Heart left ventricle (tissue), 16 donors: ENCODE results near the gene SPTBN1. TPM values are rescaled to one million over a fixed set of nuclear protein-coding genes. Genes with fewer than 3 reads are reported as not detected.

ENCODE experiments used
- ATAC-seq, 4 donors: fragments of 200-7000 bp; cut with Tn5 transposase; one replicate each; pipeline ENCODE4 v1.9.1; 2020 to 2022; ENCODE audit warnings: moderate library complexity in 4 of 4, mild to moderate bottlenecking in 3 of 4, moderate number of reproducible peaks in 1 of 4
- DNase-seq, 5 donors: peaks; one replicate each; pipeline ENCODE4 v3.0.0-alpha.2; 2020
- H3K27ac ChIP-seq, 12 donors: fragments of 200-600 bp; sonication (generic) in 4 of 12; one replicate each; pipeline versions ENCODE4 v1.5.0 to v1.8.0; 2016 to 2022; ENCODE audit warnings: mild to moderate bottlenecking in 2 of 12
- H3K27me3 ChIP-seq, 9 donors: fragments of 200-600 bp; sonication (generic) in 2 of 9; one replicate each; pipeline versions ENCODE4 v1.5.1 to v1.8.0; 2016 to 2022; ENCODE audit warnings: mild to moderate bottlenecking in 3 of 9
- H3K36me3 ChIP-seq, 9 donors: fragments of 200-600 bp; sonication (generic) in 2 of 9; one replicate each; pipeline versions ENCODE4 v1.5.0 to v1.8.0; 2018 to 2022; ENCODE audit warnings: mild to moderate bottlenecking in 2 of 9
- H3K4me1 ChIP-seq, 12 donors: fragments of 200-600 bp; sonication (generic) in 4 of 12; one replicate each; pipeline versions ENCODE4 v1.5.0 to v1.8.0; 2016 to 2022; ENCODE audit warnings: mild to moderate bottlenecking in 3 of 12
- H3K4me3 ChIP-seq, 12 donors: fragments of 200-600 bp; sonication (generic) in 4 of 12; one replicate each; pipeline versions ENCODE4 v1.5.0 to v1.8.0; 2017 to 2022; ENCODE audit warnings: mild to moderate bottlenecking in 9 of 12, moderate library complexity in 4 of 12
- H3K9me3 ChIP-seq, 12 donors: fragments of 200-600 bp; sonication (generic) in 4 of 12; one replicate each; pipeline versions ENCODE4 v1.5.0 to v1.8.0; 2016 to 2022; ENCODE audit warnings: mild to moderate bottlenecking in 1 of 12
- POLR2A ChIP-seq, 2 donors: fragments of 450-650 bp; IDR thresholded peaks; one replicate each; pipeline ENCODE4 v1.6.1; 2017; ENCODE audit warnings: antibody characterized with exemption in 2 of 2, mild to moderate bottlenecking in 2 of 2, moderate library complexity in 2 of 2
- WGBS, 4 donors: extraction: QIAGEN DNeasy Blood & Tissue Kit in 2 of 4; methylation state at CpG; one replicate each; pipeline versions ENCODE4 v1.1.5 to v1.1.7; 2013 to 2018; 5-methylcytosine and 5-hydroxymethylcytosine counted together
- intact Hi-C, 10 donors: fragments of 100-400 bp; cut with DNase I; formaldehyde crosslinking; loops; one replicate each; pipeline versions ENCODE4 v1.11.1 to v1.14.2; 2022
- polyA plus RNA-seq, 2 donors: library from polyadenylated mRNA; stranded (reverse); fragments of 200-250 nt; gene quantifications; one replicate each; pipeline ENCODE4 v1.2.3, GENCODE V29; 2013
- total RNA-seq, 9 donors: library from RNA; depleted of rRNA in 2 of 9; stranded (reverse); fragments of >200 nt in 2 of 9; fragmentation: NEBNext Ultra II Directional in 3 of 9; extraction: Animal tissue kit (Norgen Biotek cat#: 25700) in 3 of 9; gene quantifications; one replicate each; pipeline versions ENCODE4 v1.1.0 to v1.2.4, GENCODE V29; 2016 to 2023
- TF ChIP-seq, protein P1 (sequence below), 12 donors: fragments of 200-600 bp; sonication (generic) in 4 of 12; IDR thresholded peaks; one replicate each; pipeline versions ENCODE4 v1.5.0 to v1.8.0; 2018 to 2022; ENCODE audit warnings: antibody characterized with exemption in 12 of 12, mild to moderate bottlenecking in 5 of 12
- donor health status: ischemic (EF 13 %, LVEDD 7.1; RV severe dilation, severe dysfunction).
- donor health status: healthy with polysubstance abuse.
- donor health status: DM: no; HTN: yes; CAD: no.
- donor health status: DM: no; HTN: no; CAD: no.
- donor health status: ischemic (EF 25% LVEDD 6.9; RV normal size, moderate dysfunction).
- donor health status: ischemic (EF 25% LVEDD 5.7; RV mildly dilated, moderate dysfunction).
- donor health status: healthy.
- donor health status: DM: yes; HTN: yes; CAD: no.
- donor health status: ischemic (EF 35%, LVEDD 5.7; RV mildly dilated, moderate dysfunction).
- donor health status: nonischemic (EF 11% LVEDD 7.7; RV severe dilation, severe dysfunction).
- donor health status: DM: yes; HTN: yes; CAD: no.
- donor health status: PGD.
- donor health status: ischemic (EF 29% LVEDD 5.4; RV normal size, mild dysfunction).
- donor health status: nonischemic (EF 23%, LVEDD 6.1; RV moderate dilation, normal function).

SPTBN1 gene
- total and polyA plus RNA-seq, 11 donors: 124 to 659 (median 422) TPM

DNA sequence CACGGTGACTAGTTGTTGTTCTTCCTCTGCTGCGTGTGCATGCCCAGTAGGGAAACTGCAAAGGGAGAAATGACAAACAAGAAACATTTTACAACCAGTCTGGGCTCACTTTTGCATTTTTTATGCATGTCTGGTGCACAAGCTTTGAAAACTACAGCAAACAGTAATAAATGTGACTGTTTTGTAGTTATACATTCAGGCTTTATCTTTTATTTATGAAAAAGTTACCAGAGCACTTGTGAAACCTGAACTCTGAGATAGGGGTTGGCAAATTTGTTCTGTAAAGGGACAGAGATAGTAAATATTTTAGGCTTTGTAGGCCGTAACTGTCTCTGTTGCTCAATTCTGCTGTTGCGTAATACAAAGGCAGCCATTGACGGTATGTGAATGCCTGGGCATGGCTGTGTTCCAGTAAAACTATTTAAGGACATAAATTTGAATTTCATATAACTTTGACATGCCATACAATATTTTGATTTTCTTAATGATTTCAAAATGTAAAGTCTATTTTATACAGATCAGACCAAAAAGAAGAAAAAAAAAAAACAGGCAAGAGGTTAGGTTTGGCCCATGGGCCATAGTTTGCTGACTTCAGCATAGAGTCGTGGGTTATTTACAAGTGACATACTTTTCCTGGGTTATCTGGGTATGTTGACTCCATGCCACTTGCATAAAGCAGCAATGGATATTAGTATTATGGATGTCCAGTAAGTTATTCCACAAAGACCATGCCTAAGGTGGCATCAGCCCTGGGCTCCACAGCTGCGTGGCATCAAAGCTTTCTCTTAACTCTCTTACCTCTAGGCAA is 213.8 kb downstream of the SPTBN1 start:
- H3K4me3 ChIP-seq: no peak overlapping the region
- WGBS, 4 donors: 55 to 66% (median 64%) methylated on average over 7 of the region's 7 CpGs
- no peaks in the 10 kb centered on the region for H3K27me3 ChIP-seq
- no peaks in the 10 kb centered on the region for H3K9me3 ChIP-seq
- ATAC-seq (no peak), DNase-seq (no peak)
- peaks cover 0 to 73% (median 66%) of the 10 kb centered on the region in 9 donors for H3K36me3 ChIP-seq
- TF ChIP-seq POLR2A (IDR thresholded peaks at IDR 0.05): no peak
- TF ChIP-seq, protein P1, sequence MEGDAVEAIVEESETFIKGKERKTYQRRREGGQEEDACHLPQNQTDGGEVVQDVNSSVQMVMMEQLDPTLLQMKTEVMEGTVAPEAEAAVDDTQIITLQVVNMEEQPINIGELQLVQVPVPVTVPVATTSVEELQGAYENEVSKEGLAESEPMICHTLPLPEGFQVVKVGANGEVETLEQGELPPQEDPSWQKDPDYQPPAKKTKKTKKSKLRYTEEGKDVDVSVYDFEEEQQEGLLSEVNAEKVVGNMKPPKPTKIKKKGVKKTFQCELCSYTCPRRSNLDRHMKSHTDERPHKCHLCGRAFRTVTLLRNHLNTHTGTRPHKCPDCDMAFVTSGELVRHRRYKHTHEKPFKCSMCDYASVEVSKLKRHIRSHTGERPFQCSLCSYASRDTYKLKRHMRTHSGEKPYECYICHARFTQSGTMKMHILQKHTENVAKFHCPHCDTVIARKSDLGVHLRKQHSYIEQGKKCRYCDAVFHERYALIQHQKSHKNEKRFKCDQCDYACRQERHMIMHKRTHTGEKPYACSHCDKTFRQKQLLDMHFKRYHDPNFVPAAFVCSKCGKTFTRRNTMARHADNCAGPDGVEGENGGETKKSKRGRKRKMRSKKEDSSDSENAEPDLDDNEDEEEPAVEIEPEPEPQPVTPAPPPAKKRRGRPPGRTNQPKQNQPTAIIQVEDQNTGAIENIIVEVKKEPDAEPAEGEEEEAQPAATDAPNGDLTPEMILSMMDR (IDR thresholded peaks at IDR 0.05): no peak
- intact Hi-C loops: loop anchor here in 2 of 10 donors (5.0 to 10.0 kb wide), 2 partner anchors 32 to 145 kb away; no protein-coding TSS in a partner anchor
- peak overlapping the region; percentile 9 to 96 (median 64) for H3K27ac ChIP-seq
- peaks cover 31 to 89% (median 61%) of the 10 kb centered on the region in 12 donors for H3K4me1 ChIP-seq

DNA sequence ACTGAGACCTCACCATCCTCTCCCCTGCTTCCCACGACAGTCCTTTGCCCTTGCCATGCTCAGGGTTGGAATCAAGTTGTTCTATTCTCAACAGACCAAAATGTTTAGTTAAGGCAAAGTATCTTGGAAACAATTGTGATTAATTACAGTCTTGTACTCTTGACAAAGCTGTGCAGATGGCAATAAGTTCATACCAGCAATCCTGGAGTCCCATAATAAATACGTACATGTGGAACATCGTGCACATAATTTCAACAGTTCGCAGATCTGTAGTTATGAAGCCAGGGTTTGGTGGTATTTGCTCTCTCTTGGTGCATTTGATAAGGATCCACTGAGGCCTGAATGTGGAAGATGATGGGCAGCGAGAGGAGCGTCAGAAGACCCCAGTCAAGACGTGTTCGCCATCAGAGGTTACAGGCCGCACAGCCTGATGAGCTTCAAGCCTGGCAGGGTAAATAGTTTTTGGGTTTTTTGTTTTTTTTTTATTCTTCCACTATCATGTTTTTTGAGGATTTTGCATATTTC is 214.4 kb downstream of the SPTBN1 start:
- H3K36me3 ChIP-seq: peaks cover 0 to 66% (median 60%) of the 10 kb centered on the region in 9 donors
- intact Hi-C loops: no loop called here
- 92 to 97% (median 97%) methylated on average over 9 of the region's 9 CpGs for WGBS, 4 donors

DNA sequence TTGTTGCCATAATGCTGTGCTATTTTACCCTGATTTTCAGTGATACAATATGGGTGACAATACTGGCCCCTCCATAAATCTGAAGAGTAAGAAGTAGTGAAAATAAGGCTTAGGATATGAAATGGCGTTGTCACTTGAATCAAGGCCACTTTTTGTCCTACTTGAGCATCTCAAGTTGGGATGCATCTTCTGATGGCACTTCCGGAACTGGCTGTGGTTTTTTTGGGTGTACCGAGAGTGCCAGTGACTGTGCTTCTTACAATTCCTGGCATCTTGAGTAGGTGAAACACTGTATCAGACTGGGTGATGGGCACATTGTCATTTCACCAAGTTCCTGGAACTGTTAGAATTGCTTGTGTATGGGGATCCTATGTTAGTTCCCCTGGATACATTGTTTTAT is 214.9 kb downstream of the SPTBN1 start:
- H3K4me1 ChIP-seq: peaks cover 22 to 88% (median 58%) of the 10 kb centered on the region in 12 donors

More for the DNA sequence above, 214.4 kb downstream of the SPTBN1 start:
- Histone ChIP-seq H3K4me1 (peaks cover 27 to 88% (median 60%) of the 10 kb centered on the region in 12 donors), H3K9me3 (no peaks in the 10 kb centered on the region), H3K27ac (peak overlapping the region; percentile 9 to 96 (median 64)), H3K4me3 (no peak overlapping the region), H3K27me3 (no peaks in the 10 kb centered on the region)
- ATAC-seq (no peak), DNase-seq (no peak)
- no peak for TF ChIP-seq POLR2A (IDR thresholded peaks at IDR 0.05)
- TF ChIP-seq, protein P1 (IDR thresholded peaks at IDR 0.05): no peak

More for the DNA sequence above, 214.9 kb downstream of the SPTBN1 start:
- WGBS, 4 donors: 97 to 99% (median 98%) methylated on average over 3 of the region's 3 CpGs
- Histone ChIP-seq H3K27me3 (no peaks in the 10 kb centered on the region), H3K4me3 (no peak overlapping the region), H3K9me3 (no peaks in the 10 kb centered on the region), H3K27ac (peak overlapping the region in 4 of 12 donors; percentile 54 to 96 (median 80)), H3K36me3 (peaks cover 0 to 62% (median 55%) of the 10 kb centered on the region in 9 donors)
- DNase-seq (no peak), ATAC-seq (no peak)
- intact Hi-C loops: no loop called here
- no peak for TF ChIP-seq POLR2A (IDR thresholded peaks at IDR 0.05)
- TF ChIP-seq, protein P1 (IDR thresholded peaks at IDR 0.05): no peak
